ENCODE results near the gene ZNF385D. TPM values are rescaled to one million over a fixed set of nuclear protein-coding genes. Genes with fewer than 3 reads are reported as not detected.

The ZNF385D gene
- total RNA-seq, 1 experiment from 2014 or later: 13.0 TPM

DNA sequence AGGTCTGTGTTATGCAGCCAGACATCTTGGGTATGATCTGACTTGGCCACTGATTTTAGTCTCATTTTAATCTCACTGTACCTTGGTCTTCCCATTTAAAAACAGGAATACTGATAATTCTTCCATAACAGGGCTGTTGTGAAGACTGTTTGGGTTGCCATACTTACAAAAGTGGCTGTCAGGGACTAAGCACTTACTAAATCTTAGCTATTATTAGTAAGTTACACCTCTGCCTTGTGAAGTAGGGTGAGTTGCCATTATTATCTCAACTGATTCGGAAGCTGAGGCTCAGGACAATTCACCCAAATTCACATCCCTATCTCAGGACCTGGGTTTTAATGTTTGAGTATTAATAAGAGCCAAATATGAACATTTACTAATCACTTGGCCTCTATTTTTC is 12.7 kb downstream of the ZNF385D start:
- Histone ChIP-seq H3K4me1 (ENCODE audit: control insufficient read depth, insufficient read depth, low read length) (no peaks in the 10 kb centered on the region), H3K4me3 (ENCODE audit: low read depth in 2 of 2, low read length in 2 of 2) (no peak overlapping the region), H3K36me3 (ENCODE audit: control insufficient read depth, insufficient read depth, low read length) (no peaks in the 10 kb centered on the region), H3K9me3 (ENCODE audit: control insufficient read depth, insufficient read depth, low read depth, low read length) (no peaks in the 10 kb centered on the region), H3K27ac (ENCODE audit: low read length) (no peak overlapping the region), H3K27me3 (ENCODE audit: control insufficient read depth, insufficient read depth, low read length) (no peaks in the 10 kb centered on the region)
- ChIA-PET POLR2A (interaction anchor here (0.6 kb wide), 1 partner anchor 68 kb away, joined by 3 read pairs; no protein-coding TSS in a partner anchor), CTCF (no interaction called here)
- ATAC-seq: no peak
- no TSS peak for BruUV-seq (replicated peaks)
- TF ChIP-seq, protein P1, sequence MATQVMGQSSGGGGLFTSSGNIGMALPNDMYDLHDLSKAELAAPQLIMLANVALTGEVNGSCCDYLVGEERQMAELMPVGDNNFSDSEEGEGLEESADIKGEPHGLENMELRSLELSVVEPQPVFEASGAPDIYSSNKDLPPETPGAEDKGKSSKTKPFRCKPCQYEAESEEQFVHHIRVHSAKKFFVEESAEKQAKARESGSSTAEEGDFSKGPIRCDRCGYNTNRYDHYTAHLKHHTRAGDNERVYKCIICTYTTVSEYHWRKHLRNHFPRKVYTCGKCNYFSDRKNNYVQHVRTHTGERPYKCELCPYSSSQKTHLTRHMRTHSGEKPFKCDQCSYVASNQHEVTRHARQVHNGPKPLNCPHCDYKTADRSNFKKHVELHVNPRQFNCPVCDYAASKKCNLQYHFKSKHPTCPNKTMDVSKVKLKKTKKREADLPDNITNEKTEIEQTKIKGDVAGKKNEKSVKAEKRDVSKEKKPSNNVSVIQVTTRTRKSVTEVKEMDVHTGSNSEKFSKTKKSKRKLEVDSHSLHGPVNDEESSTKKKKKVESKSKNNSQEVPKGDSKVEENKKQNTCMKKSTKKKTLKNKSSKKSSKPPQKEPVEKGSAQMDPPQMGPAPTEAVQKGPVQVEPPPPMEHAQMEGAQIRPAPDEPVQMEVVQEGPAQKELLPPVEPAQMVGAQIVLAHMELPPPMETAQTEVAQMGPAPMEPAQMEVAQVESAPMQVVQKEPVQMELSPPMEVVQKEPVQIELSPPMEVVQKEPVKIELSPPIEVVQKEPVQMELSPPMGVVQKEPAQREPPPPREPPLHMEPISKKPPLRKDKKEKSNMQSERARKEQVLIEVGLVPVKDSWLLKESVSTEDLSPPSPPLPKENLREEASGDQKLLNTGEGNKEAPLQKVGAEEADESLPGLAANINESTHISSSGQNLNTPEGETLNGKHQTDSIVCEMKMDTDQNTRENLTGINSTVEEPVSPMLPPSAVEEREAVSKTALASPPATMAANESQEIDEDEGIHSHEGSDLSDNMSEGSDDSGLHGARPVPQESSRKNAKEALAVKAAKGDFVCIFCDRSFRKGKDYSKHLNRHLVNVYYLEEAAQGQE (IDR thresholded peaks at IDR 0.05; ENCODE audit: insufficient read depth in 1 of 2, low read depth in 2 of 2, low read length in 1 of 2): no peak
- TF ChIP-seq TCF7L2 (IDR thresholded peaks at IDR 0.05; ENCODE audit: low read depth, low read length) (no peak), SIN3A (IDR thresholded peaks at IDR 0.05; ENCODE audit: borderline replicate concordance, insufficient read depth, low read depth, low read length) (no peak), POLR2AphosphoS5 (IDR thresholded peaks at IDR 0.05; ENCODE audit: low read depth, low read length) (no peak)
- TF ChIP-seq, protein P2, sequence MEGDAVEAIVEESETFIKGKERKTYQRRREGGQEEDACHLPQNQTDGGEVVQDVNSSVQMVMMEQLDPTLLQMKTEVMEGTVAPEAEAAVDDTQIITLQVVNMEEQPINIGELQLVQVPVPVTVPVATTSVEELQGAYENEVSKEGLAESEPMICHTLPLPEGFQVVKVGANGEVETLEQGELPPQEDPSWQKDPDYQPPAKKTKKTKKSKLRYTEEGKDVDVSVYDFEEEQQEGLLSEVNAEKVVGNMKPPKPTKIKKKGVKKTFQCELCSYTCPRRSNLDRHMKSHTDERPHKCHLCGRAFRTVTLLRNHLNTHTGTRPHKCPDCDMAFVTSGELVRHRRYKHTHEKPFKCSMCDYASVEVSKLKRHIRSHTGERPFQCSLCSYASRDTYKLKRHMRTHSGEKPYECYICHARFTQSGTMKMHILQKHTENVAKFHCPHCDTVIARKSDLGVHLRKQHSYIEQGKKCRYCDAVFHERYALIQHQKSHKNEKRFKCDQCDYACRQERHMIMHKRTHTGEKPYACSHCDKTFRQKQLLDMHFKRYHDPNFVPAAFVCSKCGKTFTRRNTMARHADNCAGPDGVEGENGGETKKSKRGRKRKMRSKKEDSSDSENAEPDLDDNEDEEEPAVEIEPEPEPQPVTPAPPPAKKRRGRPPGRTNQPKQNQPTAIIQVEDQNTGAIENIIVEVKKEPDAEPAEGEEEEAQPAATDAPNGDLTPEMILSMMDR (IDR thresholded peaks at IDR 0.05): no peak
- in situ Hi-C loops (cut with HindIII; ENCODE audit: low pct_unique_long_range_greater_than_20kb, low sequenced_read_pairs) (no loop called here), intact Hi-C loops (cut with micrococcal nuclease; ENCODE audit: unreplicated experiment) (no loop called here)
- DNase-seq (ENCODE audit: low read depth, low spot score): no peak

DNA sequence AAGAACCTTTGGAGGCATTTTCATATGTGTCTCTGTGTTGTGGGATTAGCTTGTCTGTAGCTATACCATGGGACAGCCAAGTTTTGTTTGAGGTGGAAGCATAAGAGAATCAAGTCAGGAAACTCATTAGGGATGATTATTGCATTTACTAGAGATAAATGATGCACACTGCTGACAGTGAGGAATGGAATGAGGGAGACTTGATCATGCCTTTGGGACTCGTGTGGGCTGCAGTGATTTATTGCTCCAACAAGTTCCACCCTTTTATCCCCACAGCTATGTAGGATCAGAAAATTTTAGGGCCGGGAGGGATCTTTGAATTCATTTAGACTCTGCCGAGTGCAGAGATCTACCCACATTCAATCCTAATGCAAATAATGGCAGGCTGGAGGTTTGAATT is 16.3 kb downstream of the ZNF385D start:
- Histone ChIP-seq H3K27ac (ENCODE audit: low read length) (no peak overlapping the region), H3K4me3 (ENCODE audit: low read depth in 2 of 2, low read length in 2 of 2) (no peak overlapping the region), H3K27me3 (ENCODE audit: control insufficient read depth, insufficient read depth, low read length) (no peaks in the 10 kb centered on the region), H3K36me3 (ENCODE audit: control insufficient read depth, insufficient read depth, low read length) (no peaks in the 10 kb centered on the region), H3K9me3 (ENCODE audit: control insufficient read depth, insufficient read depth, low read depth, low read length) (no peaks in the 10 kb centered on the region), H3K4me1 (ENCODE audit: control insufficient read depth, insufficient read depth, low read length) (no peaks in the 10 kb centered on the region)
- ChIA-PET POLR2A (no interaction called here), CTCF (no interaction called here)
- in situ Hi-C loops (cut with HindIII; ENCODE audit: low pct_unique_long_range_greater_than_20kb, low sequenced_read_pairs): no loop called here
- ATAC-seq: no peak
- TF ChIP-seq, protein P2 (IDR thresholded peaks at IDR 0.05): no peak
- TF ChIP-seq POLR2AphosphoS5 (IDR thresholded peaks at IDR 0.05; ENCODE audit: low read depth, low read length): no peak
- no peak for TF ChIP-seq TCF7L2 (IDR thresholded peaks at IDR 0.05; ENCODE audit: low read depth, low read length)
- TF ChIP-seq SIN3A (IDR thresholded peaks at IDR 0.05; ENCODE audit: borderline replicate concordance, insufficient read depth, low read depth, low read length): no peak
- TF ChIP-seq, protein P1 (IDR thresholded peaks at IDR 0.05; ENCODE audit: insufficient read depth in 1 of 2, low read depth in 2 of 2, low read length in 1 of 2): no peak
- intact Hi-C loops (cut with micrococcal nuclease; ENCODE audit: unreplicated experiment): no loop called here
- BruUV-seq (replicated peaks): no TSS peak
- DNase-seq (ENCODE audit: low read depth, low spot score): no peak
